Thyroid gland (tissue), 4 donors: ENCODE results near the gene FOXP3. TPM values are rescaled to one million over a fixed set of nuclear protein-coding genes. Genes with fewer than 3 reads are reported as not detected.

Source experiments
- DNase-seq, 2 donors: peaks; one replicate each; pipeline ENCODE4 v3.0.0-alpha.2; 2019
- H3K27ac ChIP-seq, 3 donors: fragments of 200-600 bp; sonication (generic); 1 replicate in 2 of 3; 2 replicates in 1 of 3; pipeline ENCODE4 v1.5.1; 2016 to 2019; ENCODE audit warnings: mild to moderate bottlenecking in 1 of 3, moderate library complexity in 1 of 3
- H3K27me3 ChIP-seq: fragments of 200-600 bp; sonication (generic); one replicate; pipeline ENCODE4 v1.5.1; 2019
- H3K36me3 ChIP-seq, 2 donors: fragments of 200-600 bp; sonication (generic); one replicate each; pipeline ENCODE4 v1.5.1; 2016 to 2019
- H3K4me1 ChIP-seq, 2 donors: fragments of 200-600 bp; sonication (generic); one replicate each; pipeline ENCODE4 v1.5.1; 2017 to 2019
- H3K4me3 ChIP-seq, 3 donors: fragments of 200-600 bp; sonication (generic); replicated peaks in 1 of 3; 1 replicate in 2 of 3; 2 replicates in 1 of 3; pipeline ENCODE4 v1.5.1; 2016; ENCODE audit warnings: mild to moderate bottlenecking in 1 of 3
- H3K9me3 ChIP-seq: fragments of 200-600 bp; sonication (generic); one replicate; pipeline ENCODE4 v1.5.1; 2017
- CTCF ChIP-seq, 6 experiments: fragments of 200-600 bp in 3 of 6; fragments of 450-650 bp in 3 of 6; sonication (generic) in 3 of 6; IDR thresholded peaks; one replicate each; pipeline ENCODE4 v1.5.1; 2016 to 2019; ENCODE audit warnings: antibody characterized with exemption in 6 of 6, mild to moderate bottlenecking in 2 of 6, inconsistent platforms in 1 of 6, moderate library complexity in 1 of 6
- POLR2A ChIP-seq, 2 donors: fragments of 450-650 bp; IDR thresholded peaks; one replicate each; pipeline ENCODE4 v1.6.1; 2017; ENCODE audit warnings: antibody characterized with exemption in 2 of 2, mild to moderate bottlenecking in 2 of 2, moderate library complexity in 1 of 2
- WGBS, 2 donors: methylation state at CpG; one replicate each; pipeline ENCODE4 v1.1.5; 2017; 5-methylcytosine and 5-hydroxymethylcytosine counted together
- intact Hi-C: fragments of 100-400 bp; cut with DNase I; formaldehyde crosslinking; loops from one replicate; pipeline ENCODE4 v1.15.1; 2023
- total RNA-seq, 4 donors: library from RNA; depleted of rRNA; stranded (reverse); fragments of >200 nt; gene quantifications; one replicate each; pipeline ENCODE4 v1.2.3, GENCODE V29; 2016

Gene FOXP3
- total RNA-seq, 4 donors from 2014 or later = 0.11 to 0.13 TPM; not detected in 2

GRCh38 chrX:49202022-49202421, 62.5 kb downstream of the FOXP3 start:
- DNase-seq = no peak

More at GRCh38 chrX:49202022-49202421, 62.5 kb downstream of the FOXP3 start:
- Histone ChIP-seq H3K4me1 (peaks cover 3 to 5% of the 10 kb centered on the region in 2 donors), H3K9me3 (no peaks in the 10 kb centered on the region), H3K27me3 (no peaks in the 10 kb centered on the region), H3K4me3 (no peak overlapping the region), H3K27ac (no peak overlapping the region), H3K36me3 (no peaks in the 10 kb centered on the region)
- intact Hi-C loops = no loop called here
- no peak for TF ChIP-seq POLR2A (IDR thresholded peaks at IDR 0.05)
- TF ChIP-seq CTCF (IDR thresholded peaks at IDR 0.05) = no peak
- WGBS, 2 donors = 79 to 90% methylated on average over 2 of the region's 2 CpGs

Other genes starting within 250 kb of the FOXP3 start
- 100 to 1,000 TPM in 3 of 4 donors, 10 to 100 TPM in 1; 68.4 to 160 (median 118) TPM for gene TFE3, start 221.4 kb downstream of the FOXP3 start, total RNA-seq
- gene CCDC120, start 205.7 kb downstream of the FOXP3 start, total RNA-seq = 10 to 100 TPM in 1 of 4 donors, 1 to 10 TPM in 3; 5.1 to 14.4 (median 6.3) TPM
- gene PRAF2, start 190.7 kb downstream of the FOXP3 start, total RNA-seq = 10 to 100 TPM; 19.2 to 32.9 (median 22.1) TPM
- 100 to 1,000 TPM in 3 of 4 donors, 10 to 100 TPM in 1; 99.8 to 184 (median 106) TPM for gene WDR45, start 184.8 kb downstream of the FOXP3 start, total RNA-seq
- gene GPKOW, start 141.0 kb downstream of the FOXP3 start, total RNA-seq = 10 to 100 TPM; 24.3 to 32.5 (median 28.0) TPM
- 10 to 100 TPM; 16.5 to 40.9 (median 27.5) TPM for gene MAGIX, start 102.0 kb downstream of the FOXP3 start, total RNA-seq
- gene PLP2, start 92.8 kb downstream of the FOXP3 start, total RNA-seq = 10 to 100 TPM in 3 of 4 donors, 1 to 10 TPM in 1; 6.2 to 25.7 (median 14.6) TPM
- 10 to 100 TPM in 1 of 4 donors, 1 to 10 TPM in 3; 8.1 to 22.4 (median 9.6) TPM for gene PRICKLE3, start 78.3 kb downstream of the FOXP3 start, total RNA-seq
- 1 to 10 TPM; 1.9 to 4.8 (median 2.7) TPM for gene SYP, start 64.5 kb downstream of the FOXP3 start, total RNA-seq
- under 1 TPM in 3 of 4 donors, not detected in 1; 0.10 to 0.21 (median 0.13) TPM for gene CACNA1F, start 31.4 kb downstream of the FOXP3 start, total RNA-seq
- gene CCDC22, start 29.2 kb downstream of the FOXP3 start, total RNA-seq = 10 to 100 TPM; 13.8 to 27.1 (median 18.8) TPM
- gene PPP1R3F, start 5.1 kb upstream of the FOXP3 start, total RNA-seq = 10 to 100 TPM in 3 of 4 donors, 1 to 10 TPM in 1; 7.7 to 15.7 (median 12.5) TPM
- not detected for gene GAGE10, start 38.9 kb upstream of the FOXP3 start, total RNA-seq
- not detected for gene GAGE12J, start 57.3 kb upstream of the FOXP3 start, total RNA-seq
- not detected for gene GAGE13, start 66.9 kb upstream of the FOXP3 start, total RNA-seq